Measurements from ENCODE around the gene EFCAB8.
"Not testable (repeated sequence)": the region's sequence is repeated elsewhere in the genome, so short reads cannot be mapped to it uniquely, and the experiment has no call there.

EFCAB8 gene

DNA sequence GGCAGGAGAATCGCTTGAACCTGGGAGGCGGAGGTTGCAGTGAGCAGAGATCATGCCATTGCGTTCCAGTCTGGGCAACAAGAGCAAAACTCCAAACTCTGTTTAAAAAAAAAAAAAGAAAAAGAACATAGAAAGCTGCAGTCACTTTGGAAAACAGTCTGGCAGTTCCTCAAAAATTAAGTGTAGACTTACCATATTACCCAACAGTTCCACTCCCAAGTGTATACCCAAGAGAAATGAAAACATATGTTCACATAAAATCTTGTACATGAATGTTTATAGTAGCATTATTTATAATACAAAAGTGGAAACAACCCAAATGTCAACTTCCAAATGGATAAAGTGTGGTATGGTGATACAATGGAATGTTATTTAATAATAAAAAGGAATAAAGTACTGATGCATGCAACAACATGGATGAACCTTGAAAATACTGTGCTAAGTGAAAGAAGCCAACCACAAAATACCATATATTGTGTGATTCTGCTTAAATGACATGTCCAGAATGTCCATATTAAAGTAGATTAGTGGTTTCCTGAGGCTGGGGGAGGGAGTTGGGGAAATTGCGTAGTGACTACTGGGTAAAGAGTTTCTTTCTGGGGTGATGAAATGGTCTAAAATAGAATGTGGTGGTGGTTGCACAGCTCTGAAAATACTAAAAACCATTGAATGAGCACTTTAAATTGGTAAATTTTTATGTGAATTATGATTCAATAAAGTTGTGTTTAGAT, 82.6 kb downstream of the EFCAB8 start:
- Histone ChIP-seq H3K27ac (no peak overlapping the region), H4K20me1 (ENCODE audit: insufficient read depth) (no peaks in the 10 kb centered on the region), H3K4me1 (ENCODE audit: low read depth, poor library complexity, severe bottlenecking) (no peaks in the 10 kb centered on the region), H3K4me3 (IDR thresholded peaks at IDR 0.05; ENCODE audit: insufficient read depth, low read depth, low read length) (no peak overlapping the region), H3K4me2 (no peak overlapping the region), H3K36me3 (ENCODE audit: insufficient read depth) (no peaks in the 10 kb centered on the region), H2AFZ (ENCODE audit: low read depth) (no peak overlapping the region), H3K27me3 (ENCODE audit: insufficient read depth, low read depth) (no peaks in the 10 kb centered on the region), H3K79me2 (ENCODE audit: insufficient read depth, low read depth) (no peaks in the 10 kb centered on the region), H3K9ac (no peak overlapping the region)
- TF ChIP-seq, protein P1, sequence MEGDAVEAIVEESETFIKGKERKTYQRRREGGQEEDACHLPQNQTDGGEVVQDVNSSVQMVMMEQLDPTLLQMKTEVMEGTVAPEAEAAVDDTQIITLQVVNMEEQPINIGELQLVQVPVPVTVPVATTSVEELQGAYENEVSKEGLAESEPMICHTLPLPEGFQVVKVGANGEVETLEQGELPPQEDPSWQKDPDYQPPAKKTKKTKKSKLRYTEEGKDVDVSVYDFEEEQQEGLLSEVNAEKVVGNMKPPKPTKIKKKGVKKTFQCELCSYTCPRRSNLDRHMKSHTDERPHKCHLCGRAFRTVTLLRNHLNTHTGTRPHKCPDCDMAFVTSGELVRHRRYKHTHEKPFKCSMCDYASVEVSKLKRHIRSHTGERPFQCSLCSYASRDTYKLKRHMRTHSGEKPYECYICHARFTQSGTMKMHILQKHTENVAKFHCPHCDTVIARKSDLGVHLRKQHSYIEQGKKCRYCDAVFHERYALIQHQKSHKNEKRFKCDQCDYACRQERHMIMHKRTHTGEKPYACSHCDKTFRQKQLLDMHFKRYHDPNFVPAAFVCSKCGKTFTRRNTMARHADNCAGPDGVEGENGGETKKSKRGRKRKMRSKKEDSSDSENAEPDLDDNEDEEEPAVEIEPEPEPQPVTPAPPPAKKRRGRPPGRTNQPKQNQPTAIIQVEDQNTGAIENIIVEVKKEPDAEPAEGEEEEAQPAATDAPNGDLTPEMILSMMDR (conservative IDR thresholded peaks at IDR 0.05; ENCODE audit: low read depth, low read length) = no peak

DNA sequence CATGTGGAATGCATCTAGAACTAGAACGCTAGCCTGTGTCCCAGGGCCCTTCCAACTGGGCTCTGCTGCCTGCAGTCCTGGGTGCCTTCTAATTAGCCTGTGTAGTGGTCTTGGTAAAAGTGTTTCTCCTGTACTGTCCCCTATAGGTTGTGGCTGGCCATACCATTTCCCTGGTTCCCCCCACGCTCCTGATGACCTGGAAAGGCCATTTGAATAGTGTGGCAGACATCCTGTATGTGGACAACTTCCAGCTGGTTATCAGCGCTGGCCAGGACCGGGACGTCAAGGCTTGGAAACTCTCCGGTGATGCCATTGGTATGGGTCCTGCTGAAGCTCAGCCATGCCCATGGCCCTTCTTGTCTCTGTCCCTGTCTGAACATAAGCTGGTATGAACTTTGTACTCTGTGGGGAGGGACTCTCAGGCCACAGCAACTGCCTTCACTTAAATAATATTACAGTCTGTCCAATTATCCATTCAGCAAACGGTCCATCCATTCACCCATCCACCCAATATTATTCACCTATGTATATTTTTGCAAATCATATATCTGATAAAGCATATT, 84.8 kb downstream of the EFCAB8 start:
- H3K27ac ChIP-seq = no peak overlapping the region
- H3K4me3 ChIP-seq (IDR thresholded peaks at IDR 0.05; ENCODE audit: insufficient read depth, low read depth, low read length) = no peak overlapping the region
- H2AFZ ChIP-seq (ENCODE audit: low read depth) = no peak overlapping the region
- H3K4me2 ChIP-seq = no peak overlapping the region
- H4K20me1 ChIP-seq (ENCODE audit: insufficient read depth) = no peaks in the 10 kb centered on the region
- no peaks in the 10 kb centered on the region for H3K4me1 ChIP-seq (ENCODE audit: low read depth, poor library complexity, severe bottlenecking)
- no peaks in the 10 kb centered on the region for H3K36me3 ChIP-seq (ENCODE audit: insufficient read depth)
- H3K9ac ChIP-seq = no peak overlapping the region
- no peaks in the 10 kb centered on the region for H3K79me2 ChIP-seq (ENCODE audit: insufficient read depth, low read depth)
- TF ChIP-seq, protein P1 (conservative IDR thresholded peaks at IDR 0.05; ENCODE audit: low read depth, low read length) = no peak
- H3K27me3 ChIP-seq (ENCODE audit: insufficient read depth, low read depth) = no peaks in the 10 kb centered on the region

DNA sequence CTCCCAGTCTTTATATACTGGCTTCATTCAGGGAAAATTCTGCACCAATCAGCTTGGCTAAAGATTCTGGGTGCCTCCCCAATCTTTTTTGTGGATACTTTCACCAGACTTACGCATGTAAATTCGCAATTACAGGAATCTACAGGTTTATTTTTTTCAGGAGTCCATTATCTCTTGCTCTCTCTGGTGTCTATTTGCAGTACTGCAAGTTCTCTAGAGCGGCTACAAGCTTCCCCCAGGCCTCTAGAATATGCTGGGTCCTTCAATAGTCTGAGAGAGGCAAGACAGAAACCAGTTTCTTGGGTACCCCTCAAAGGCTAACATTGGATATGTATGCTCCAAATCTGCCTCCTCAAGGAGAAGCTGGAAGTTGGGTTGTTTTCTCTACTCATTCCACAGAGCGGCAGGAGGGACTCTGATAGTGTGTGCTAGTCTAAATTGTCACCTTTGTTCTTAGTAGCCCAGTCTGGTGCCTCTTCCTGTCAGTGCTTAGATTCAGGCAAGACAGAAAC, 87.0 kb downstream of the EFCAB8 start:
- Histone ChIP-seq H3K4me3 (IDR thresholded peaks at IDR 0.05; ENCODE audit: insufficient read depth, low read depth, low read length) (no peak overlapping the region), H2AFZ (ENCODE audit: low read depth) (no peak overlapping the region), H4K20me1 (ENCODE audit: insufficient read depth) (no peaks in the 10 kb centered on the region), H3K27me3 (ENCODE audit: insufficient read depth, low read depth) (no peaks in the 10 kb centered on the region), H3K4me1 (ENCODE audit: low read depth, poor library complexity, severe bottlenecking) (no peaks in the 10 kb centered on the region), H3K36me3 (ENCODE audit: insufficient read depth) (no peaks in the 10 kb centered on the region), H3K27ac (no peak overlapping the region), H3K79me2 (ENCODE audit: insufficient read depth, low read depth) (no peaks in the 10 kb centered on the region), H3K9ac (no peak overlapping the region), H3K4me2 (no peak overlapping the region)
- TF ChIP-seq, protein P1 (conservative IDR thresholded peaks at IDR 0.05; ENCODE audit: low read depth, low read length) = peak; percentile 30; the same call in 1 of the 2 replicates

DNA sequence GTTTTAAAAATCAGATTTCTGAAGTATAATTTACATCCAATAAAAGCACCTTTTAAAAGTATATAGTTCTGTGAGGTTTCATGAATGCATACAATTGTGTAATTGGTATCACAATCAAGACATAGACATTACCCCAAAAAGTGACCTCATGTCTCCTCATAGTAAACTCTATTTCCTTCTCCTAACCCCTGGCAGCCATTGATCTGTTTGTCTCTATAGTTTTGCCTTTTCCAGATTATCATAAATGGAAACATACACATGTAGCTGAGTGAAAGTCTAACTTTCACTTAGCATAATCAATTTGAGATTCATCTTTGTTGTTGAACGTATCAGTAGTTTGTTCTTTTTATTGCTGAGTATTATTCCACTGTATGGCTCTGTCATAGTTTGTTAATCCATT, 87.9 kb downstream of the EFCAB8 start:
- Histone ChIP-seq H3K79me2 (ENCODE audit: insufficient read depth, low read depth) (no peaks in the 10 kb centered on the region), H3K27me3 (ENCODE audit: insufficient read depth, low read depth) (no peaks in the 10 kb centered on the region), H3K27ac (no peak overlapping the region)

DNA sequence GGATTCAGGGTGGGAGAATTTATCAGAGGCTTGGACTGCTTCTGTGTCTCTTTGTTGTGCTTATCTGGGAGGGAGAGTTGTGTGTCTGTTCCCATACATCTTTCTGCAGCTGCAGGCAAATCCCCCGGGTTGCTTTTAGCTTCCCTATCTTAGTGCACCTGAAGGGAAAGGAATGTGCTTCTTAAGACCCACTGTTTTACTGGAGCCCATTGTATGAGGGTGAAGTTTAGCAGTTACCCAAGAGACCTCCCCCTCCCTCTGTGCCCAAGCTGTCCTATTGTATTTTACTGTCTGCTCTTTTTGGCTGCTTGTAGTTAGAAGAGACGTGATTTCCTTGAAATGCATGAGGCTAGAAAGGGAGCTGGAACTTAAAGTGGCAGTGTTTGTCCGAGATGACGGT, 91.8 kb downstream of the EFCAB8 start:
- not testable (repeated sequence) for H3K27me3 ChIP-seq (ENCODE audit: insufficient read depth, low read depth); H3K27ac ChIP-seq; H2AFZ ChIP-seq (ENCODE audit: low read depth); H3K4me1 ChIP-seq (ENCODE audit: low read depth, poor library complexity, severe bottlenecking); H3K4me2 ChIP-seq; H3K79me2 ChIP-seq (ENCODE audit: insufficient read depth, low read depth); H3K9ac ChIP-seq; H3K4me3 ChIP-seq (IDR thresholded peaks at IDR 0.05; ENCODE audit: insufficient read depth, low read depth, low read length); H3K36me3 ChIP-seq (ENCODE audit: insufficient read depth); H4K20me1 ChIP-seq (ENCODE audit: insufficient read depth)

More for the DNA sequence above, 87.9 kb downstream of the EFCAB8 start:
- H3K9ac ChIP-seq = no peak overlapping the region
- no peak overlapping the region for H2AFZ ChIP-seq (ENCODE audit: low read depth)
- H4K20me1 ChIP-seq (ENCODE audit: insufficient read depth) = no peaks in the 10 kb centered on the region
- H3K4me1 ChIP-seq (ENCODE audit: low read depth, poor library complexity, severe bottlenecking) = no peaks in the 10 kb centered on the region
- no peak overlapping the region for H3K4me2 ChIP-seq
- H3K36me3 ChIP-seq (ENCODE audit: insufficient read depth) = no peaks in the 10 kb centered on the region
- TF ChIP-seq, protein P1 (conservative IDR thresholded peaks at IDR 0.05; ENCODE audit: low read depth, low read length) = no peak
- no peak overlapping the region for H3K4me3 ChIP-seq (IDR thresholded peaks at IDR 0.05; ENCODE audit: insufficient read depth, low read depth, low read length)

Measured in KMS-11 (cell line).